H9 (cell line): ENCODE results near the gene ANKH. TPM values are rescaled to one million over a fixed set of nuclear protein-coding genes. Genes with fewer than 3 reads are reported as not detected.

Source experiments
- DNase-seq: peaks from one replicate; pipeline ENCODE4 v3.0.0-alpha.2; 2017
- H2AFZ ChIP-seq: one replicate; pipeline ENCODE4 v1.6.1; 2013; ENCODE audit warnings: mild to moderate bottlenecking, low read length, control low read depth, moderate library complexity
- H2AK5ac ChIP-seq: 2 replicates; pipeline ENCODE4 v1.6.1; 2013; ENCODE audit warnings: low read length, control low read depth, mixed read lengths; ENCODE audit not compliant: insufficient read length
- H2BK120ac ChIP-seq: one replicate; pipeline ENCODE4 v1.6.1; 2013; ENCODE audit warnings: low read depth, mild to moderate bottlenecking, low read length, control low read depth, inconsistent platforms; ENCODE audit not compliant: poor library complexity, severe bottlenecking
- H2BK12ac ChIP-seq: 2 replicates; pipeline ENCODE4 v1.6.1; 2013; ENCODE audit warnings: low read length, control low read depth, mixed read lengths, low read depth; ENCODE audit not compliant: insufficient read length
- H2BK15ac ChIP-seq: 2 replicates; pipeline ENCODE4 v1.6.1; 2013; ENCODE audit warnings: low read depth, low read length, control low read depth
- H2BK20ac ChIP-seq: one replicate; pipeline ENCODE4 v1.6.1; 2013; ENCODE audit warnings: low read depth, mild to moderate bottlenecking, low read length, control low read depth, inconsistent platforms; ENCODE audit not compliant: poor library complexity, severe bottlenecking
- H2BK5ac ChIP-seq: 2 replicates; pipeline ENCODE4 v1.6.1; 2013; ENCODE audit warnings: low read length, control low read depth, mixed read lengths; ENCODE audit not compliant: insufficient read length
- H3K14ac ChIP-seq: 2 replicates; pipeline ENCODE4 v1.6.1; 2013; ENCODE audit warnings: low read length, control low read depth; ENCODE audit not compliant: insufficient read depth
- H3K18ac ChIP-seq: 2 replicates; pipeline ENCODE4 v1.6.1; 2013; ENCODE audit warnings: low read depth, mild to moderate bottlenecking, mixed read lengths, low read length, control low read depth; ENCODE audit not compliant: insufficient read length
- H3K23ac ChIP-seq: 2 replicates; pipeline ENCODE4 v1.6.1; 2013; ENCODE audit warnings: low read length, control low read depth, mixed read lengths, low read depth; ENCODE audit not compliant: insufficient read length
- H3K23me2 ChIP-seq: 2 replicates; pipeline ENCODE4 v1.6.1; 2013; ENCODE audit warnings: low read depth, mild to moderate bottlenecking, mixed read lengths, low read length, control low read depth; ENCODE audit not compliant: insufficient read length, poor library complexity, severe bottlenecking
- H3K27ac ChIP-seq: 2 replicates; pipeline ENCODE4 v1.5.1; 2013; ENCODE audit warnings: low read length, control low read depth, mixed read lengths, low read depth; ENCODE audit not compliant: insufficient read length
- H3K27me3 ChIP-seq: 2 replicates; pipeline ENCODE4 v1.6.1; 2013; ENCODE audit warnings: low read length, control low read depth, inconsistent platforms; ENCODE audit not compliant: insufficient read depth
- H3K4ac ChIP-seq: 2 replicates; pipeline ENCODE4 v1.6.1; 2013; ENCODE audit warnings: low read depth, mild to moderate bottlenecking, control low read depth, inconsistent platforms, low read length, moderate library complexity
- H3K4me1 ChIP-seq: 2 replicates; pipeline ENCODE4 v1.6.1; 2013; ENCODE audit warnings: low read length, control low read depth, inconsistent platforms; ENCODE audit not compliant: insufficient read depth
- H3K4me2 ChIP-seq: 2 replicates; pipeline ENCODE4 v1.6.1; 2013; ENCODE audit warnings: low read length, control low read depth, mixed read lengths; ENCODE audit not compliant: insufficient read length, insufficient read depth
- H3K56ac ChIP-seq: 2 replicates; pipeline ENCODE4 v1.6.1; 2013; ENCODE audit warnings: low read depth, mild to moderate bottlenecking, mixed read lengths, low read length, control low read depth; ENCODE audit not compliant: insufficient read length
- H3K79me1 ChIP-seq: 2 replicates; pipeline ENCODE4 v1.6.1; 2013; ENCODE audit warnings: low read depth, mild to moderate bottlenecking, moderate library complexity, low read length, control low read depth, inconsistent platforms; ENCODE audit not compliant: insufficient read depth, poor library complexity, severe bottlenecking
- H3K79me2 ChIP-seq: 2 replicates; pipeline ENCODE4 v1.6.1; 2013; ENCODE audit warnings: low read length, control low read depth, inconsistent platforms; ENCODE audit not compliant: insufficient read depth
- H3K9ac ChIP-seq: 2 replicates; pipeline ENCODE4 v1.6.1; 2013; ENCODE audit warnings: low read length, control low read depth, mixed read lengths; ENCODE audit not compliant: insufficient read length; ENCODE audit errors: extremely low read depth
- H3K9me3 ChIP-seq: one replicate; pipeline ENCODE4 v1.6.1; 2013; ENCODE audit warnings: low read depth, low read length, inconsistent platforms; ENCODE audit not compliant: control insufficient read depth
- H3T11ph ChIP-seq: one replicate; pipeline ENCODE4 v1.6.1; 2013; ENCODE audit warnings: mild to moderate bottlenecking, low read length, control low read depth, inconsistent platforms
- H4K20me1 ChIP-seq: one replicate; pipeline ENCODE4 v1.6.1; 2013; ENCODE audit not compliant: control insufficient read depth, insufficient read length, insufficient read depth
- H4K5ac ChIP-seq: 2 replicates; pipeline ENCODE4 v1.6.1; 2013; ENCODE audit warnings: low read depth, mild to moderate bottlenecking, mixed read lengths, low read length, control low read depth; ENCODE audit not compliant: insufficient read length
- H4K8ac ChIP-seq: replicated peaks from 2 replicates; pipeline ENCODE4 v1.6.1; 2013; ENCODE audit warnings: low read length, control low read depth, mixed read lengths, low read depth; ENCODE audit not compliant: insufficient read length
- H4K91ac ChIP-seq: 2 replicates; pipeline ENCODE4 v1.6.1; 2013; ENCODE audit warnings: low read depth, mild to moderate bottlenecking, moderate library complexity, mixed read lengths, low read length, control low read depth; ENCODE audit not compliant: insufficient read length
- H3K27ac Mint-ChIP-seq, 3 experiments: 2 replicates in 2 of 3; 3 replicates in 1 of 3; pipeline ENCODE4 v1.8.0; 2020 to 2021; ENCODE audit warnings: mixed read lengths in 3 of 3, mild to moderate bottlenecking in 1 of 3, moderate library complexity in 1 of 3
- H3K27me3 Mint-ChIP-seq: 2 replicates; pipeline ENCODE4 v1.8.0; 2021; ENCODE audit warnings: low read depth, mild to moderate bottlenecking, moderate library complexity, mixed read lengths
- H3K36me3 Mint-ChIP-seq, 3 experiments: 2 replicates in 2 of 3; 3 replicates in 1 of 3; pipeline ENCODE4 v1.8.0; 2020 to 2021; ENCODE audit warnings: low read depth in 3 of 3, mixed read lengths in 3 of 3; ENCODE audit not compliant: insufficient read depth in 1 of 3
- H3K4me1 Mint-ChIP-seq, 2 experiments: 2 replicates each; pipeline ENCODE4 v1.8.0; 2020; ENCODE audit warnings: mixed read lengths in 2 of 2
- H3K4me3 Mint-ChIP-seq, 2 experiments: 2 replicates in 1 of 2; 3 replicates in 1 of 2; pipeline ENCODE4 v1.8.0; 2020 to 2021; ENCODE audit warnings: mild to moderate bottlenecking in 2 of 2, mixed read lengths in 2 of 2, moderate library complexity in 1 of 2
- H3K9me3 Mint-ChIP-seq, 2 experiments: 2 replicates in 1 of 2; 3 replicates in 1 of 2; pipeline ENCODE4 v1.8.0; 2020; ENCODE audit warnings: mild to moderate bottlenecking in 2 of 2, mixed read lengths in 2 of 2, moderate library complexity in 1 of 2
- CTCF ChIP-seq: fragments of 200-600 bp; sonication (generic); conservative IDR thresholded peaks from 3 replicates; pipeline ENCODE4 v1.8.0; 2021; ENCODE audit warnings: antibody characterized with exemption, mild to moderate bottlenecking
- WGBS: extraction: QIAGEN DNeasy Blood & Tissue Kit; methylation state at CpG from one replicate; pipeline ENCODE4 v1.1.7; 2013; ENCODE audit warnings: missing lambda C conversion rate, low lambda C conversion rate, mixed read lengths; ENCODE audit not compliant: insufficient read length; ENCODE audit errors: extremely low coverage; 5-methylcytosine and 5-hydroxymethylcytosine counted together
- total RNA-seq: library from RNA; stranded (reverse); gene quantifications from 2 replicates; pipeline ENCODE4 v1.2.1, GENCODE V29; 2021

Gene ANKH
- total RNA-seq, 1 experiment from 2014 or later: 9.6 TPM

DNA sequence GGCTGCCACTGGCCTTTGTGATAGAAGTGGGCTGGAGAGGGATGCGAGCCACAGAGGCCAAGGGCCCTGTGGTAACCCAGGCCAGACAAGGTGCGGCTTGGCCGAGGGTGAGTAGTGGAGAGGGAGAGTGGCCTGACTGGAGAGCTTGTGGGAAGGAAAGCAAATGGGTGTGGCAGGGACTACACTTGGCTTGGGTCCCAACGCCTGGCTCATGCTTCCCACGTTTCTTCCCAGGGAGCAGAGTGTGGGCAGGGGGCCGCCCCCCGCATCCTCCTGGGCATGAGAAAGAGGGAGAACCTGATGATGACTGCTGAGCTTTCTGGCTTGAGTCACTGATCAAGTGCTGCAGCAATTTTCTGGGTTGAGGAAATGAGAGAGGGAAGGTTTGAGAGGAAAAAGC lies 95.7 kb downstream of the ANKH start:
- no peak overlapping the region for H3K27ac ChIP-seq
- Mint-ChIP-seq H3K36me3 (no peaks in the 10 kb centered on the region), H3K4me3 (no peak overlapping the region), H3K27me3 (no peaks in the 10 kb centered on the region), H3K9me3 (no peaks in the 10 kb centered on the region), H3K4me1 (peaks cover 17 to 18% of the 10 kb centered on the region in 2 experiments), H3K27ac (peak overlapping the region in 2 of 3 experiments; percentile 3 to 11; a peak in 1 of 7 replicates)
- no peak overlapping the region for H3K4me2 ChIP-seq
- no peak overlapping the region for H2BK20ac ChIP-seq
- no peaks in the 10 kb centered on the region for H3K9me3 ChIP-seq
- no peak overlapping the region for H4K91ac ChIP-seq
- no peak overlapping the region for H3K56ac ChIP-seq
- H3K4me1 ChIP-seq: no peaks in the 10 kb centered on the region; the same call in 1 of the 2 replicates
- H3K79me2 ChIP-seq: no peaks in the 10 kb centered on the region
- H3K23ac ChIP-seq: no peak overlapping the region
- H4K5ac ChIP-seq: no peak overlapping the region
- H2BK5ac ChIP-seq: no peak overlapping the region
- no peak overlapping the region for H3T11ph ChIP-seq
- H3K79me1 ChIP-seq: no peaks in the 10 kb centered on the region
- H4K8ac ChIP-seq: no peak overlapping the region
- no peak overlapping the region for H2BK120ac ChIP-seq
- H4K20me1 ChIP-seq: no peaks in the 10 kb centered on the region
- WGBS: no CpG with 5 or more reads among the region's 7 CpGs
- no peak overlapping the region for H2BK15ac ChIP-seq
- no peak overlapping the region for H2AFZ ChIP-seq
- H2AK5ac ChIP-seq: no peak overlapping the region
- DNase-seq: no peak
- H3K4ac ChIP-seq: no peak overlapping the region
- H3K14ac ChIP-seq: peak overlapping the region; percentile 4; the same call in 1 of the 2 replicates
- no peak for TF ChIP-seq CTCF
- no peak overlapping the region for H3K9ac ChIP-seq
- no peaks in the 10 kb centered on the region for H3K23me2 ChIP-seq
- H3K18ac ChIP-seq: no peak overlapping the region
- H3K27me3 ChIP-seq: no peaks in the 10 kb centered on the region
- no peak overlapping the region for H2BK12ac ChIP-seq
